Urothelium cell line (cell line): Measurements from ENCODE around the gene POLA2.

Experiments
- DNase-seq: peaks from one replicate; pipeline ENCODE4 v3.0.0; 2011; ENCODE audit warnings: low spot score, mixed read lengths
- FAIRE-seq: peaks from 2 replicates; lab custom pipeline; 2011; peaks lifted over from hg19 to GRCh38; lab: Jason Lieb, UNC

The POLA2 gene

DNA sequence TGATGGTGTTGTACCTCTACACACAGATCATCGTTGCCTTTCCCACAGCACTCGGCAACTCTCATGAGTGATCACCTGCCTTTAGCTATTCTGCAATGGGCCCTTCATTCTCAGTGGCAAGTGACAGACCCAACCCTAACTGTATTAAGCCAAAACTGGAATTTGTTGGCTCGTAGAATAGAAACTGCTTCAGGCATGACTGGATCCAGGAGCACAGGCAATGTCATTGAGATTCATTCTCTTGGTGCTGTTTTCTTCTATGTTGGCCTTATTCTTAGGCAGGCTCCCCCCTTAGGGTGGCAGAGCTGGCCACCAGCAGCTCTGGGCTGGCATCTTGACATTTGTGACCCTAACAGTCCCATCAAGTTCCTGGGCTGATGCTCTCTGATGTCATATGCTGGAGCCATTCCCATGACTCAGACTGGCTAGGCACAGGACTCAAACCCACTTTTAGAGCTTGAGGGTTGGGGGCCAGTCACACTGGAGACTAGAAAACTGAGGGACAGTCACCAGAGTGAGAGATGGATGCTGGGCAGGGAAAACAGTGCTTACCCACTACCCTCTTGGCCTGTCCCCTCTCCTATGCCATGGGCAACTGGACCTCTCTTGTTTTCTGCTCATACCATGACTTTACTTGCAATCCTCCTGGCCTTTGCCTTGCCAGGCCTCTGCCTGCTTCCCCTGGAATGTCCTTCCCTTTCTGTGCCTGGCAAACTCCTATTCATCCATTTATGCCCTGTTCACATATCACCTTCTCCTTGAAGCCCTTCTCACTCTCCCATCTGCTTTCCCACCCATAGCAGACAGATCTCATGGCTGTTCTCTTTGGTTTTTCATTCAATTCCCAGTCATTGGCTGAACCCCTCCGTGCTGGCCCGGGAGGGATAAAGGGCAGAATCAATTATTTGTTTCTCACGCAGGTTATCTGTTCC, 45.8 kb downstream of the POLA2 start:
- no peak for DNase-seq
- FAIRE-seq: no peak

DNA sequence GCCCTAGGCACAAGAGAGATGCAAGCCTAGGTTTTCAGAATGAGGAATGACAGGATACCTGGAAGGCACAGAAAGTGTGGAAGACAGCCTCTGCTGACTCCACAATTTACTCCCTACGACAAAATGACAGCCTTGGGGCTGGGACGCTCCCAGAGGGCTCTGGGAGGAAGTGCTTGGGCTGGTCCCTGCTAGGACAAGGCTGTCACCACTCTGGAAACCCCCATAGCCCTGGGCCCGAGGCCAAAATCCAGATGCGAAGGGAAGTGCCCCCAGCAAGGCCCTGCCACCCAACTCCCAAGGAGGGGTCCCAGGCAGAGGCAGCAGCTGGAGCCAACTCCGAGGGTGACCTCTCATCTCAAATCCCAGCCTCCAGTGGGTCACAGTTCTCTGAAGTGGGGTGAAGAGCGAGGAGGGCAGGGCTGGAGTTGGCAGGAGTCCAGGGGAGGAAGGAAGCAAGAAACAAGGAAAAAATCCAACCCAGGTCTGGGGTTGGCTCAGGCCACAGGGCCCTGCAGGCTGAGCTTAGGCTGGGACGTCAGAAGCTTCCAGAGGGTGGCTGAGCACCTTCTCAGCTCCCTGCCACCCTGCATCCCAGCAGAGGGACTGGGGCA, 46.6 kb downstream of the POLA2 start:
- no peak for FAIRE-seq
- no peak for DNase-seq

DNA sequence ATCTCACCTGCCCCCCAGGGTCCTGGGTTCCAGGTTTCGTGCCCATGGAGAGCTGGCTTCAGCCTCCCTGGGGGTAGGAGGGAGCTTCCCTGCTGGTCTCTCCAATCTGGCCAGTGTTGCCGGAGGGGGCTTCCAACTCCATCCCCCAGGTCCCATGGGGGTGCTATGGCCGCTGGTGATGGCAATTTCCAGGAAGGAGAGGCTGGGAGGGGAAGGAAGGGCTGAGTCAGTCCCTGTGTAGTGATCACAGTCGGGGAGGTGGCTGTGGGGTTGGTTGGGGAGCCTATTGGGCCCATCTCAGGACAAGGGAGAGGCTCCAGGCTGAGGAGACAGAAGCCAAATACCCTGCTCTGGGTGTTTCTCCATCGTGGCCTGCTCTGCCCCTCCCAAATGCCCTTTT, 47.2 kb downstream of the POLA2 start:
- DNase-seq: no peak
- FAIRE-seq: no peak

DNA sequence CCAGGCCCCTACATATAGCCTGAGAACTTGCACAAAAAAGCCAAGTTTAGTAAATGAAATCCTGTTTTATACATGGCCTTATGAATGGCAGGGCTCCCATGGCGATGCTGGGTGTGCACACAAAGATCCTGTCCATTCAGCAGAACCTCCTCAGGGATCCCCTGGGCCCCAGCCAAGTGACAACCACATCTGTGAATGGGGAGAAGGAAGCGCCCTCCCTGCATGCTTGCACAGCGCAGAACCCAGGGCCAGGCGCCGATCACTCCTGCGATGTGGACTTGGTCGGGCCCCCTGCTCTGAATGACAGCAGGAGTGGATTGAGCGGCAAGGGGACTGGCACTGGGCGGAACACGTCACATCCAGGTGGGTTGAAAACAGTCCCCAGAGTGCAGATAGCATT, 48.5 kb downstream of the POLA2 start:
- no peak for FAIRE-seq
- DNase-seq: no peak

DNA sequence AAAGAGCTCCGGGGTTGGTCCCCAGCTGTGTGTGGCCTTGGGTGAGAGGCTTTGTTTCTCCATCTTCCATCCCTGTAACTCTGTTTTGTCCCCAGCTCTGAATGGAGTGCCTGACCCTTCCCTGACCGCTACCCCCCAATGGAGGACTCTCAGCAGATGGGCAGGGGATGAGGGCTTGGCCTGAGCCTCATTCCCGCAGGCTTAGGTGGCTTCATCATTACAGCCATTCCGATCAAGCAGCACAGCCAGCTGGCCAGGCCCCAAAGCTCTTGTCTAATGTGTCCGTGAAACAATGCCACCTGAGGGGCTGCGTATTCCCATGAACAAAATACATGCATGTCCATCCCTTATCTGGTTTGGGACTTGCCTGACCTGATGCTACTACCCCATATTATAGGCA, 49.0 kb downstream of the POLA2 start:
- no peak for DNase-seq
- no peak for FAIRE-seq

DNA sequence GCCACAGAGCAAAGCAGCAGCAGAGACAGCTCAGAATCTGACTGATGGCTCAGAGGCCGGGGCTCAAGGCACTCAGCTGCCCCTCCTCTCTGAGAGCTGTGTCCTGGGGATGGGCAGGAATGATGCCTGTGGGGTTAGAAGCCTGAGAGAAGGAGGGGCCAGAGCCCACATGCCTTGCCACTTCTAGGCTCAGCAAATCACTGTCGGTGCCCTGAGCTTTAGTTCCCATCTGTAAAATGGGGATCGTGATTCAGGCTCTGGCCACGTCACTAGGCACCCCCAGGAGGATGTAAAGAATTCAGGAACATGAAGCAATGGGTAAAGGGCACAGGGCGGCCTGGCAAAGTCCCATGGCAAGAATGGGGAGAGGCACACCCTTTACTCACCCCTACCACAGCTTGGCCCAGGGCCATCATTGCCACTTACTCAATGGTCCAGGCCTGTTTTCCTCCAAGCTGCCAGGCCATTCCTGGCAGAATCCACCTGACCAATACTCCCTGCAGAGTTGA, 49.5 kb downstream of the POLA2 start:
- DNase-seq (no peak), FAIRE-seq (no peak)

DNA sequence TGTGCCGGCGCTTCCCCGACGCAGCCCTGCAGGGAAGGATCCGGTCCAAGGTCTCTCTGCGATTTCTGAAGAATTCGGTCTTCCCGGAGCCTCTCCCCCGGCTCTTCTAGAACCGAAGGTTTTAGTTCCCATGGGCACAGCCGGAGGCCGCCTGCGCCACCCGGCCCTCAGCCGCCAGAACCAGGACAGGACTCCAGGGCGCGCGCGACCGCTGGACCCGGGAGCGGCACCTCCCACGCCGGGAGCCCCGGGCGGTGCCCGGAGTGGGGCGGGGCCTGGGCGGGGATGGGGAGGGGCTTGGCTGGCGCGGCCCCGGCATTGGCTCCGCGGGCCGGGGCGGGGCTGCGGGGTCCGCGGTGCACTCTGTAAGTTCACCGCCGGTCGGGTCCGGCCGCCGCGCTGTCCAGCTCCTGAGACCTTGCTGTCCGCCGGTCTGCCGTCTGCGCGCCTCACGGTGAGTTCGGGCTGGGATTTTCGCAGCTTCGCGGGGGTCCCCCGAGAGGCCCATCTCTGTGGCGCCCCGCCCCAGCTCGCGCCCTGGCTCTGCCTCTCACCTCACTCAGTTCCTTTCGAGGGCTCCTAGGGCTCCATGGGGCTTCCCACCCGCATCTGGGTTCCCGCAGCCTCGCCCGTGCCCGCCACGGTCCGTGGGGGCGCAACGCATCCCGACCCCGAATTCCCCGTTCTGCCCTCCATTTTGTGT, 52.9 kb downstream of the POLA2 start, which contains the start of gene CDC42EP2:
TSS of gene CDC42EP2 (plus strand) at position 366 of the 703 bp plus-strand sequence. CDS start 6,033 bp downstream, outside the sequence.
- FAIRE-seq (no peak), DNase-seq (peak; percentile 95)

DNA sequence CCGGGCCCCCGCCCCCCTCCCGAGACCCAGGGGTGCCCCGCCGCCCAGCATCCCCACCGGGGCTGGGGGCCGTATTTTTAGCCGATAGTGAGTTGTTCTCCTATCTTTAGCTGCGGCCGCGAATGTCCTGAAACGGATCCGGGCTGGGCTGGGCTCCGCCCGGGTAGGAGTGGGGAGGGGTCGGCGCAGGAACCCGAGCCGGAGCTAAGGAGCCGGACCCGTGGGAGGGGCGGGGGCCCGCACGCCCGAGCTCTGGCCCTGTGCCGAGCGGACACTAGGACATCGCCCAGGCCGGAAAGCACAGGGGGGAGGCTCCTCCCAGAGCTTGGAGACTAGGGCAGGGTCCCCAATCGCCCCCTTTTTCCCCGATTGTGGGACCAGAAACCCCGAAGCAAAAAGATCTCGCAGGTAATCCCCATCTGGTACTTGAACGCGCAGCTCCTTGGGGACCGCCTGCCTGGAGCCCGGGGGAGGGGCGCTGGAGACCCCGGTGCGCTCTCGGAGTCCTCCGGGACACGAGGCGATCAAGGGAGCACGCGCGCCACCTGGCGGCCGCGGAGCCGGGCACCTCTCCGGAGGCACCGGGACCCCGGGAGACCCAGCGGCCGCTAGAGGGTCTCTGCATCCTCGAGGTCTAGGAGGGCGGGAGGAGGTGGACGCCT, 53.6 kb downstream of the POLA2 start:
- DNase-seq (peak; percentile 88), FAIRE-seq (no peak)

DNA sequence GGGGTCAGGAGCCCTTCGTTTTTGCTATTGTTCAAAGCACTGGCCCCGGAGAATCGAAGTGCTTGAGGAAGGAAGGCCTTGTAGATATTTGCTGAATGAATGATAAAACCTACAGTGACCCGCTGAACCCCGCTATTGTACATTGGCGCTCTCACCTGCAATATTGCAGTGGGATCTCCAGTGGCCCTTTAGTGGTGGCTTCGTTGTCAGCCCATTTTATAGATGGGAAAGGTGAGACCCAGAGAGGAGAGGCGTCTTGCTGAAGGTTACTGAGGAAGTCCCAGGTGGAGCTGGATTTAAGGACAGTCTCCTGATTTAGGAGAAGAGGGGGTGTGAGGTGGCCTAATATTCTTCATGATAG, 54.1 kb downstream of the POLA2 start:
- FAIRE-seq (no peak), DNase-seq (no peak)

DNA sequence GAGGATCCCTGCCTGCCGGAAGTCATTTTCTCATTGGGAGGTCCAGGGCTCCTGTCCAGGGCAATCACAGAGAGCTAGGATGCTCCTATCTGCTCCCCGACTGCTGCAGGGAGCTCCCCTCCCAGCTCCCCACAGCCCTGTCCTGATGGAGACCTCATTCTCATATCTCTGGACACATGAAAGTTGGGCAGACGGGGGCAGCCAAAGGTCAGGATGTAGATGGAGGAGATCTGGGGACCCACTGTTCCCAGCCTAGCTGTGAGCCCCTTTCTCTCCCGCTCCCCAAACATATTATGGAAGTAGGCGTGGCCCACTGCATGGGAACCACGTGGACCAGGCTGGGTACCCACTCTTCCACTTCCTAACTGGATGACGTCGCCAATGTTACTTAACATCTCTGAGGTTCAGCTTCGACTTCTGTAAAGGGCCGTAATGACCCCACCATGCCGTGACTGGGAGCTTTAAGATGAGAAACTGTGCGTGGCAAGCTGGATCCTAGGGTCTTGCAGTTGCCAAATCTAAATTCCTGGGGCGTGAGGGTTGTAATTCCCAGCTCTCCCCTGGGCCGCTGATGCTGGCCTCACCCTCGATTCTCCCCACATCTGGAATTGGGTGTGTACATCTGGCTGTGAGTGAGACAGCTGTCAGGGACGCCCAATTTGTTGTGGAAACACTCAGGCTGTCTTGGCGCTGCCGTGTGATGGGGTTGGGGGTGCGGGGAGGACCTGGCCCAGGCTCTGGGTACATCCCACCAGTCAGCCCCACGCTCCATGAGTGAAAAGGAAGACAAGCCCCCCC, 54.7 kb downstream of the POLA2 start:
- FAIRE-seq: no peak

DNA sequence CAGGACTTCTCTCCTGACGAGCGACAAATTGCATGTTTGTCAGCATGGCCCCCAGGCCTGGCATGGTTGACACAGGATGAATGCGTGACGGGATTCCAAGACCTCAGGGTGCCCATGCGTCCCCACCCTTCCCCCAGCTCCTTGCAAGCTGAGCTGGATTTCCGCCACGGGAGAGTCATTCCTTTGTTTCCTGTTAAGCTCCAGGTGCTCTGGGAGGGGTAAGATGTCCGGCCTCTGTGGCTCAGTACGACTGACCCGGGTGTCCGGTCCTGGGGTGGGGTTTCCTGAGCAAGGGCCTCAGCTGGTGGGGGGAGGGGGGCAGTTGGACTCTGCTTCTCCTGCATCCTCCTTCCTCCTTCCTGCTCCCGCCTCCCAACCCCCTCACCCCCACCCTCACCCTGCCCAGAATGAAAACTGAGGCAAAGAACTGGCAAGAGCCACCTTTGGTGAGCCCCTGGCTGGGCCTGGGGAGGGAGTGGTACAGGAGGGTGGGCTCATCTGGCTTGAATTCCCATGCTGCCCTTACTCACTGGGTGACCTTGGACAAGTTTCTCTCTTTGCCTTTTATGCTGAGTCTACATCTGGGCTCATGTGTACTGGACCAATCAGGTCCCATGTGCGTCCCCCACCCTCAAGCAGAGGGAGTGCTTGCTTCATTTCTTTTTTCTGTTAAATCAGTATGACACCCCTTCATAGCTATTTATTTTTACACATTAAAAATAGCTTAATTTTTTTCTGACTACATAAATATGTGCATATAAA, 55.4 kb downstream of the POLA2 start:
- no peak for FAIRE-seq
- DNase-seq: peak; percentile 57

More for the DNA sequence above, 54.7 kb downstream of the POLA2 start:
- DNase-seq: no peak

DNA sequence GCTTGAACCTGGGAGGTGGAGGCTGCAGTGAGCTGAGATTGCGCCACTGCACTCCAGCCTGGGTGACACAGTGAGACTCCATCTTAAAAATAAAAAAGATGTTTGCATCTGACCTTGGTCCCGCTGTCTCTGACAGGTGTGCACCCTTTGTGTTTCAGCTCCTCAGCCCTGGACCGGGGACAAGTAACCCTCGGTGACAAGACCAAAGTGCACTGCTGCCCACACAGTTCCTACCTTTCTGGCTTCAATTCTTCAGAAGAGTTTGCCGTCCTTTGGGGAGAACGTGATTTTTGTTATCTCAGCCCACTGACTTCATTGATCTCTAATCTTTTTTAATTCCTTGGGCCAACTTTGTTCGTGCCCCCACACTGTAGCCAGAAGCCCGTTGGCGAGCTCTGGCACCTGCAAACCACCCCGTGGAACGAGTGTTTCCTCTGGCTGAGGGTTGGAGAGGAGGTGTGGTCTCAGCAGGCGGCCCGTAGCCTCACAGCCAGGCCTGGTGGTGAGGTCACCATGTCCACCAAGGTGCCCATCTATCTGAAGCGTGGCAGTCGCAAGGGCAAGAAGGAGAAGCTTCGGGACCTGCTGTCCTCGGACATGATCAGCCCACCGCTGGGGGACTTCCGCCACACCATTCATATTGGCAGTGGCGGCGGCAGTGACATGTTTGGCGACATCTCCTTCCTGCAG, 58.8 kb downstream of the POLA2 start:
- FAIRE-seq (no peak), DNase-seq (no peak)

DNA sequence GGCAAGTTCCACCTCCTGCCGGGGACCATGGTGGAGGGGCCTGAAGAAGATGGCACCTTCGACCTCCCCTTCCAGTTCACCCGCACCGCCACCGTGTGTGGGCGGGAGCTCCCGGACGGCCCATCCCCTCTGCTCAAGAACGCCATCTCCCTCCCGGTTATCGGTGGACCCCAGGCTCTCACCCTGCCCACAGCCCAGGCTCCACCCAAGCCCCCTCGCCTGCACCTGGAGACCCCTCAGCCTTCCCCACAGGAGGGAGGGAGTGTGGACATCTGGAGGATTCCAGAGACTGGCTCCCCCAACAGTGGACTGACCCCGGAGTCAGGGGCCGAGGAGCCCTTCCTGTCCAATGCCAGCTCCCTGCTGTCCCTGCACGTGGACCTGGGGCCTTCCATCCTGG, 59.3 kb downstream of the POLA2 start:
- DNase-seq (no peak), FAIRE-seq (no peak)

DNA sequence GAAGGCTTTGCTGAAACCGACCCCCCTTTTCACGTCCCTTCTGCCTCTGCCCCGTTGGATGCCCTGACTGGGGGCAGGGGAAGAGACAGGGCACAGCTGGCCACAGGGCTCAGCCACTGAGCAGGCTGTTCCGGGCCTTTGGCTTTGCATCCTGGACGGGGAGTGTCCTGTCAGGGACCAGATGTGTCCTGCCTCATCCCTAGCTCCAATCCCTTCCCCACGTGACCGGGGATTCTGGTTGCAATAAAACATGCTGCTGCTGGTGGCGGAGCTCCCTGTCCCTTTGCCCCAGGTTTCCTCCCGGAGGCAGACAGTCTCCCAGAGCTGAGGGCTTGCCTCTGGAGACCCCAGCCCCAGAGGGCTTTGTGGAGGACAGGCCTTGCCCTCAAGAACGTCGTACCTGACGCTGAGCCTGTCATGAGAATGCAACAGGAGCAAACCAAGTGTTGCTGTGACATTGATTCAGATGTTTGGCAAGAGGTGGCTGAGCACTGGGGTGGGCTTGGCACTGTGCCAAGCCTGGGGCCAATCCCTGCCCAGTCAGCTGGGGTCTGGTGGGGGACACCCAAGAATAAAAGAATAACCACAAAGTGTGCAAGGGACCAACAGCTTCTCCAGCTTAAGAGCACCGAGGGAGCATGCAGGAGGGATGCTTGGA, 60.2 kb downstream of the POLA2 start:
- DNase-seq (no peak), FAIRE-seq (no peak)

DNA sequence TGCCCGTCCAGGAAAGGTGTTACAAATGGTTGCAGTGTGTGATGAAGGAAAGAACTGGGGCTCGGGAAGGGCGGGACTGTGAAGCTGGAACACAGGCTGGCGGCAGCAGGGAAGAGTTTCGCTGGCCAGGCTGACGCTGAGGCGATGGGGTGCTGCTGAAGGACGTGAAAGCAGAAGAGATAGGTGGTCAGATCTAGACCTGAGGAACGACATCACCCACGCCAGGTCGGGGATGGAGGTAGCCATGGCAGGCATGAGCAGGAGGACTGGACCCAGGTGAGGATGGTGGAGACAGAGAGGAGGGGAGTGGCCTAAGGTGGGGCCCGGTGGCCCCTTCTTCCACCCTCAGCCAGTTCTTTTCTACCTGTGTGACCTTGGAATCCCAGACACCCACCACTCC, 62.1 kb downstream of the POLA2 start:
- FAIRE-seq (peak; percentile 72), DNase-seq (no peak)

DNA sequence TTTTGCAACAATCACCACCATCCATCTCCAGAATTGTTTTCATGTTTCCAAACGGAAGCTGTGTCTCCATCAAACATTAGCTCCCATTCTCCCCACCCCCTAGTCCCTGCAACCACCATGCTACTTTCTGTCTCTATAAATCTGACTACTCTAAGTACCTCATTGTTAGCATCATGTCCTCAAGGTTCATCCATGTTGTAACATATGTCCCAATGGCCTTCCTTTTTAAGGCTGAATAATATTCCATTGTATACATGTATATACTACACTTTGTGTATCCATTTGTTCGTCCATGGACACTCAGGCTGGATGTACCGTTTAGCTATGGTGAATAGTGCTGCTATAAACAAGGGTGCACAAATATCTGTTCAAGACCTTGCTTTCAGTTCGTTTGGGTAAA, 63.7 kb downstream of the POLA2 start:
- DNase-seq (no peak), FAIRE-seq (no peak)

DNA sequence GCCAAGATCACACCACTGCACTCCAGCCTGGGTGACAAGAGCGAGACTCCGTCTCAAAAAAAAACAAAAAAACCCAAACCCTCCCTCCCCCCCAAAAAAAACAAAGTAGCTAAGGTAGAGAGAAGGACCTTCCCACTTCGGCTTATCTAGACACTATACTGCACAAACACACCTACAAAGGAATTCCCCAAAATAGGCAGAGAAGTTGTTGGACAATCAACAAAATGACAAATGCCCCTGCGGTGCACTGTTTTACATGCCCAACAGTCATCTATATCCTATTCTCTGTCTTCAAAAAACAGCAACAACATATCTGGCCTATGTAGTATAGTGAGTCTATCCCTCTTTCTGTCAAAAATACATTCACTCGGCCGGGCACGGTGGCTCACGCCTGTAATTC, 65.3 kb downstream of the POLA2 start:
- DNase-seq: no peak
- no peak for FAIRE-seq

DNA sequence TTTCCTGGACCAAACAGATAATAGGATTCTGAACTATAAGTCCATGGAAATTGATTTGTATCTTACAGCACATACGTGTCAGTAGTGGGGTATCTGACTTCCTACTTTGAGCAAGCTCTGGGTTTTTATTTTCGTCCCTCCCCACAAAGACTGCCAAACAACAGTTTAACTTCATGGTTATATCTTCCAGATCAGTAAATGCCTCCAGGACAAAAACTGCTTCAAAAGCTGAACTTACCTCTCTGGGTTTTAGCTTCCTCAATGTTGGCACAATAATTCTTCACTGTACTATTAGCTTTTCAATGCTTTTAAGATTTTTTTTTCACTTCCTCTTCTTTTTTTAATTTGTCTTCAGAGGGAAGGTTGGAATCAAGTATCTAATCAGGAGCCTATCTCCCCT, 67.7 kb downstream of the POLA2 start:
- DNase-seq: no peak
- no peak for FAIRE-seq
